OCI-M1 (cell line): ENCODE data around the gene ACTR1A.
"Not testable (repeated sequence)": the region's sequence is repeated elsewhere in the genome, so short reads cannot be mapped to it uniquely, and the experiment has no call there.

Experiments
- DNase-seq: peaks from one replicate; lab custom pipeline; 2025; lab: John Stamatoyannopoulos, UW

Gene ACTR1A

DNA sequence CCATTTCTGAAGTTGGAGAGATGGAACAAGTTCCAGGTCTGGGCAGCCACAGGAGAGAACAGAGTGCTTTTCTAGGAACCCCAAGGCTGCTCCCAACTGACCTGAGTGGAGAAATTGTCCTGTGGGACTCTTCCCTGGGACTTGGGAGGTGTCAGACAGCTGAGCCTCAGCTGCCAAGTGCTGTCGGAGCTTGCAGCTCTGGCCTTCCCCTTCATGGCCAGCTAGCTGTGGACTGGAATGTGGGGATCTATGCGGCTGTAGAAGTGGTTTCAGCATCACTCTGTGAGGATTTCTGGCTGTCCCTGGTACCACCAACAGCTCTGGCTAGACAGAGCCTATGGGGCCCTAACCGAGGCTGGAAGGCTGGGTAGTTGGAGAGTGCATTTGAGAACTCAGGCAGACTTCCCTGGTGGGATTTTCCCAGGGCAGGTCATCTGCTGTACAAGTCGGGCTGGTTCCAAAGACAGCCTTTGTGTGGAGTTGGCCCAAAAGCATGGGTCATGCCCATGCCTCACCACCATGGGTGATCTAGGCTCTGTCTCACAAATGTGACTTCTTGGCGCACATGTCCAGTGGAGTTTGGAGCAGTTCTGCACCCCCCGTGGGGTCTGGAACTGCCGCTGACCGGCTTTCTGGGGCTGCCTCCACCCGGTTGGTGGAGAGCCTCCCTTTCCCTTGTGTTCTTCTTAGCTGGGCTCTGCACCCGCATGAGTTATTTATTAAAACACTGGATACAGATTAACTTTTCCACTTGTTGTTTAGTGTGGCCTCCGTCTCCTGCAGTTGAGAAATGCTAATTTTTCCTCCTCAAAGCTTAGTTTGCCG, 12.2 kb upstream of the ACTR1A start:
- DNase-seq = no peak

- DNase-seq = peak; percentile 67
These were observed 9.2 kb upstream of the ACTR1A start for GRCh38 chr10:102511583-102512274.

DNA sequence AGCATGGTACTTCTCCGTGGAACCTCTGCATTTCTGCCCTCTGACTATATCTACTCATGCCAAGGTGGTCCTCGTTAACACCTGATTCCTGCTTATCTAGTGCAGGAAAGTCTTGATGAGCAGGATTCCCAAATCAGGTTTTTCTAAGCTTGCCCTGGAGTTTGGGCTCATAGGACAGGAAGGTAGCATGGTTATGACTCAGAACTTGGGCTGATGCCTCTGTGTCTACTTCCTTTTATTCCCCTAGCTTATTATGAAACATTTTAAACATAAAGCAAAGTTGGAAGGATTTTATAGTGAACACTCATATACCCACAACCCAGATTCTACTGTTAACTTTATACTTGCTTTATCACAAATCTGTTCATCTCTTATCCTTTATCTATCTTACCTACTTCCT, 6.9 kb upstream of the ACTR1A start:
- no peak for DNase-seq

- DNase-seq = no peak
These were observed 6.0 kb upstream of the ACTR1A start for GRCh38 chr10:102508506-102508905.

- no peak for DNase-seq
These were observed 5.0 kb upstream of the ACTR1A start for GRCh38 chr10:102507521-102507920.

- DNase-seq = no peak
These were observed 3.1 kb upstream of the ACTR1A start for GRCh38 chr10:102505462-102506115.

- DNase-seq = no peak
These were observed 2.4 kb upstream of the ACTR1A start for GRCh38 chr10:102504976-102505300.

DNA sequence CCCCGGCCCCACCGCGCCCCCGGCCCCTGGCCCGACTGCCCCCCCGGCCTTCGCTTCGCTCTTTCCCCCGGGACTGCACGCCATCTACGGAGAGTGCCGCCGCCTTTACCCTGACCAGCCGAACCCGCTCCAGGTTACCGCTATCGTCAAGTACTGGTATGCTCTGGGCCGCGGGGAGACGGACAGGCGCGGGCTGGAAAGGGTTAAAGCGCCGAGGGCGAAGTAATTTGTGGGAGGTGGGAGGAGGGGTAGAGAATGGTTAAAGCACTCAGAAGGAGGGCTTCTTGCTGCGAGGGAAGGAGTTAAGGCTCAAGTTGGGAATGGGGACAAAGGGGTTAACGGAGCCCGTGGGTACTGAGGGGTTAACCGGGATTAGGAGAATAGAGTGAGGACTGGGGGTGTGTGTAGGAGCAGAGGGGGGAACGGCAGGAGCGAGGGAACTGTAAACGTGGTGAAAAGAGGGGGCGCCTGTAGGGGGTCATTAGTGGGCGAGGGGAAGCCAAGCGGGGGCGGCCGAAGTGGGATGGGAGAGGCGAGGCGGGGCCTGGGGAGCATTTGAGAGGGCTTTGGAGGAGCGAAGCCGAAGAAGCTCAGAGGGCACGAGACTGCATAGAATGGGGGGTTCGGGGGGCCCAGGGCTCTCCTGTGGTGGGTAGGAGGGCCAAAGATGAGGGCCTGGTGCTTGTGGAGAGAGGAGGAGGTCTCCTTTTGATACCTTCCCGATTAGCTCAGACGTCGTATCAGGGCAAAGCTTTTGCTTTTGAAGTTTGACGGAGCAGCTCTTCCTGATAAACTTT, 1.9 kb upstream of the ACTR1A start:
- DNase-seq = peak; percentile 76

DNA sequence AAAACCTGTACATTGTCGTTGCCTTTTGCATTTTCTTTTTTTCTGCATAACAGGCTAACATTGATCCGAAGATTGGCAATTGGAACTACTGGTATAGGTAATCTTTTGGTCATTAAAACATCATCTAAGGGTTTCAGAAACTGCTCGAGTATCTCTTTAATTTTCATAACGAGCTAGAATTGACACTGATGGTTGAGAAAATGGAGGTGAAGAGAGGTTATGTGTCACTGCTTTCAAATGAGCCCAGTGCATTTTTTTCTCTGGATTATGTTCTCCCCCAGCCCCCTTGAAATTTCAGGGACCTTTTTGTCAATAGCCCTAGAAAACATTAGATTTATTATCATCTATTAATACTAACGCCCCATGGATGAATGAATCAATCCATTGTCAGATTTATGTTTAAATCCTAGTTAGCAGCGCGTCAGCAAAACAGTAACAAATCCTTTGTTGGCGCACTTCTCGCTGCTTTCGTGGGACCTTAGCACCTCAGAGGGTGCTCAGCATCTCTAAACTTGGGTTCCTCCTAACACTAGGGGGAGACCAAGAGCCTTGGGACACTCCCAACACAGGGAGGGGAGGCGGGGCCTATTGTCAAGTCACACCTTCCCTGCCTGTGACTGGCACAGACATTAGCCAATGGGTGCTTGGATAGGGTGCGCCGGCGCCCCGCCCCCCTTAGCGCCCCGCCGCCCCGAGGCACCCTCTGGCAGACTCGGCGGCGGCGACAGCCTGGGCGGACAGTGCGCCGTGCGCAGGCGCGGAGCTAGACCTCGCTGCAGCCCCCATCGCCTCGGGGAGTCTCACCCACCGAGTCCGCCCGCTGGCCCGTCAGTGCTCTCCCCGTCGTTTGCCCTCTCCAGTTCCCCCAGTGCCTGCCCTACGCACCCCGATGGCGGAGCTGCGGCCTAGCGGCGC, 1.0 kb upstream of the ACTR1A start, which contains the start of gene SUFU:
Gene SUFU, plus strand, starts transcription at position 709 of the 915 bp plus-strand sequence. Its CDS starts 181 bp downstream, at position 890.
- DNase-seq = peak; percentile 100

- peak; percentile 99 for DNase-seq
These were observed 529 bp downstream of the ACTR1A start for GRCh38 chr10:102502029-102502336.

GRCh38 chr10:102501201-102502028, 1.1 kb downstream of the ACTR1A start:
- DNase-seq = peak; percentile 60

- not testable (repeated sequence) for DNase-seq
These were observed 1.8 kb downstream of the ACTR1A start for GRCh38 chr10:102500686-102501085.

DNA sequence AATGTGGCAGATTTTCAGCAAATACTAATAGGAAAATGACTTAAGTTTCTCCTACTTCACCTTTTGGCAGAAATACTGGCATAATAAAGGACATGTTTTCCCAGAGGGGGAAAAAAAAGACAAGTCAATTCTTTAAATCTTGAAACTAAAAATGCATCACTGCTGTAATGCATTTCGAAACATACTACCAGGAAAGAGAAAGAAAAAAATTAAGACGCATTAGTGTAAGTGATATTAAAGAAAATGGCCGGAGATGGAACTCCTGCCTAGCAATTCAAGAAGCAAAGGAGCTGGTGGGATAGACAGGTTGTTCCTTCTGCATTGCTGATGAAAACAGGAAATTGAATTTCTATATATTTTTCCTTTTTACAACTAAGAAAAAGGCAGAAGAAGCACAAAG, 3.2 kb downstream of the ACTR1A start:
- DNase-seq = no peak

DNA sequence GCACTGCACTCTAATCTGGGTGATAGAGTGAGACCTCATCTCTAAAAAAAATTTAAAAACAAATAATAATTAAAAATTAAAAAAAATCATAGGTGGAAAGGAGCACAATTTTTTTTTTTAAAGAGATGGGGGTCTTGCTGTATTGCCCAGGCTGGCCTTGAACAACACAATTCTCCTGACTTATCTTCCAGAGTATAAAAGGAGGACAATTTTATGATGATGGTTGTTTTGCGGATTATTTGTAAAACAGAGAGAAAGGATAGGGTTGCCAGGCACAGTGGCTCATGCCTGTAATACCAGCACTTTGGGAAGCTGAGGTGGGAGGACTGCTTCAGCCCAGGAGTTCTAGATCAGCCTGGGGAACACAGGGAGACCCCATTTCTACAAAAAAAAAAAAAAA, 5.0 kb downstream of the ACTR1A start:
- no peak for DNase-seq

DNA sequence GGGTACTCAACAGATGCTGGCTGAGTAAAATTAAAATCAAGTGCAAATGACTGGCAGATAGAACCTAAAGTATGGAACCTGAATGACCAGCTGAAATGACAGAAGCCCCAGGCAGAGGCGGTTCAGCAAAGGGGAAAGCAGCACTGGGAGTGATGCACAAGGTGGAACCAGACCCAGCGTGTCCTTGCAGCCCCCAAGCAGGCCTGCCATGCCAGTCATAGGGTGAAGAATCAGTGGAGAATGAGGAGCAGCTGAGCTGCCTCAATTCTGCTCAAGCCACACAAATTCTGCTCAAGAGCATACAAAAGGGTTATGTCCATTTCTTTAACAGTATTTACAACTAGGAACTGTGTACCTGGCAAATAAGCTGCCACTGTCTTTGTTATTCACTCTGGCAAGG, 8.7 kb downstream of the ACTR1A start:
- no peak for DNase-seq

- no peak for DNase-seq
These were observed 9.5 kb downstream of the ACTR1A start for GRCh38 chr10:102492983-102493382.

DNA sequence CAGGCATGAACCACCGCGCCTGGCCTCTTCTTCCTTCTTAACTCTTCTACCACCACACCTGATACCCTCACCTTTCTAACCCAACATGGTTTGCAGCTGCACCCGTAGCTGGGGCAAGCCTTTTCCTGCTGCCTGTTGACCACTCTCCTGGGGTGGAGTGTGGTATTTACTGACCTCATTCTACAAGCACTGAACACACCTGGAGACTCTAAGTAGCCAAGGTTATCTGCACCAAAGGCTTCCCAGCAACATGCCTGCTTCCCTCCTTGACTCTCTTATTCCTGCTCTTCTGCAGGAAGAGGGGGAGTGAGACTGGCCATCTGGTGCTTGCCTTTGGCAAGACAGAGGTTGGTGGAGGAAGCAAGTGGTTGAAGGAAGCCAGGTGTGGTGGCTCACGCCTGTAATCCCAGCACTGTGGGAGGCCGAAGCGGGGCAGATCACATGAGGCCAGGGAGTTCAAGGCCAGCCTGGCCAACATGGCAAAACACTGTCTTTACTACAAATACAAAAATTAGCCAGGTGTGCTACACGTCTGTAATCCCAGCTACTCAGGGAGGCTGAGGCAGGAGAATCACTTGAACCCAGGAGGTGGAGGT, 10.1 kb downstream of the ACTR1A start:
- no peak for DNase-seq

DNA sequence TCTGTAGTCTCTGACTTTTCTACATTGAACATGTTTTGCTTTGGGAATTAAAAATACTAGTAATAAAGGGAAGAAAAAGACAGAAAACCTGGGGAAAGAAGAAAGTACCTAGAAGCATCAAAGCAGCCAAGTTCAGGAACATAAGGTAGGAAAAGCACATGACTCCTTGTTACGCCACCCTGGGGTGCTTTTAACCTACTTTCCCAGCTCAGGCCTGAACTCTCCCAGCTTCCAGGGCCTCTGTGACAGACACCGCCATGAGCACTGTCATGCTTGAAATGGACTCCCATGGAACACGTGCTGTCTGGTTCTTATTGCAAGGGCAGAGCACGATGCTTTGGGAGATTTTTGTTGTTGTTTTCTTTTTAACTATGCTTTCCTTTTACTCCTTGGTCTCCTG, 11.4 kb downstream of the ACTR1A start:
- DNase-seq = no peak

DNA sequence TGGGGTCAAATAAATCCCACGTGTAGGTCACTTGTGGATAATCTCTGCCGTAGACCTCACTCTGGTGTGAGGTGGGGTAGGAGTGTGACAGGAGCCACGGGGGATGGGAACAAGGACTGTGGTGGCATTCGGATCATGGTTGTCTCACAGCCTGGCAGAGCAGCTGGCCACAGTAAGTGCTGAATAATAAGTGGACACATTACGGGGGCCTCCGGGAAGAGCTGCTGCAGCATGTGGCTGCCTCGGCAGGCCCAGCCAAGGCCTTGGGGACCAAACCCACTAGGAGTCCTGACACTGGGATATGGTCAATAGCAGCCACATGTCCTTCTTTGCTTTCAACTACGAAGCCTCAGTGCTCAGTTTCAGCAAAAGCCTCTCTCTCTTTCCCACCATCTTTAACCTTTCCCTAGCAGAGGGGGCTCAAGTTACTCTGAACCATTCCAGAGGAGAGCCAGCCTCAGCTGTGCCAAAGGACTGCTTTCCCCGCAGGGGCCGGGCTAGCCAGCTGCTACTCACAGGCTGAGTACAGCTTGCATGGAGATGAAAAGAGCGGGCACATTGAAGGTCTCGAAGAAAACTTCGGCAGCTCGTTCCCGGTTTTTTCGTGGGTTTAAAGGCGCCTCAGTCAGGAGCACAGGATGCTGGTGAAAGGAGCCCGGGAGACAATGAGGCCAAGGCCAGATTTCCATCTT, 17.3 kb downstream of the ACTR1A start:
- DNase-seq = no peak
